Measurements from ENCODE around the gene R3HCC1L.

The R3HCC1L gene

GRCh38 chr10:98276311-98276710 is 141.9 kb downstream of the R3HCC1L start:
- DNase-seq (ENCODE audit: low spot score) = no peak

- DNase-seq (ENCODE audit: low spot score) = no peak
Measured at GRCh38 chr10:98285416-98285815, 151.0 kb downstream of the R3HCC1L start.

- no peak for DNase-seq (ENCODE audit: low spot score)
Measured at GRCh38 chr10:98286419-98286818, 152.0 kb downstream of the R3HCC1L start.

- DNase-seq (ENCODE audit: low spot score) = no peak
Measured at GRCh38 chr10:98287321-98287720, 152.9 kb downstream of the R3HCC1L start.

- no peak for DNase-seq (ENCODE audit: low spot score)
Measured at GRCh38 chr10:98289802-98290209, 155.3 kb downstream of the R3HCC1L start.

GRCh38 chr10:98292971-98293370 is 158.5 kb downstream of the R3HCC1L start:
- DNase-seq (ENCODE audit: low spot score) = no peak

GRCh38 chr10:98293550-98294269 is 159.3 kb downstream of the R3HCC1L start:
- peak; percentile 50 for DNase-seq (ENCODE audit: low spot score)

- no peak for DNase-seq (ENCODE audit: low spot score)
Measured at GRCh38 chr10:98294270-98294627, 159.8 kb downstream of the R3HCC1L start.
